ENCODE measurements around the gene GMCL2.

GMCL2 gene

GRCh38 chr5:178143246-178143645, 43.9 kb downstream of the GMCL2 start:
- no peak for DNase-seq (ENCODE audit: low read depth in 3 of 3)

- DNase-seq (ENCODE audit: low read depth in 3 of 3) = no peak
These were observed 44.5 kb downstream of the GMCL2 start for GRCh38 chr5:178142642-178143041.

- no peak for DNase-seq (ENCODE audit: low read depth in 3 of 3)
These were observed 45.6 kb downstream of the GMCL2 start for GRCh38 chr5:178141550-178141949.

- DNase-seq (ENCODE audit: low read depth in 3 of 3) = no peak
These were observed 49.2 kb downstream of the GMCL2 start for GRCh38 chr5:178137991-178138390.

- DNase-seq (ENCODE audit: low read depth in 3 of 3) = no peak
These were observed 50.2 kb downstream of the GMCL2 start for GRCh38 chr5:178136990-178137389.

All from stimulated activated CD4-positive, alpha-beta T cell treated with anti-CD3 and anti-CD28 coated beads, TNF-alpha, amount 100 ng/mL, for 4 hours (primary cell).